WTC11 (cell line): ENCODE data around the gene ZBTB7B. TPM values are rescaled to one million over a fixed set of nuclear protein-coding genes. Genes with fewer than 3 reads are reported as not detected.

Experiments used
- ATAC-seq: fragments of 200-7000 bp; cut with Tn5 transposase; 2 replicates; pipeline ENCODE4 v1.10.0; 2021; ENCODE audit warnings: mild to moderate bottlenecking, moderate library complexity
- CTCF ChIA-PET: fragments of 300-600 bp; sonication (Branson Sonifier 250); formaldehyde crosslinking; loops from one replicate; lab custom pipeline; 2021; ENCODE audit warnings: antibody characterized with exemption; lab: Charles Lee
- POLR2A ChIA-PET: fragments of 350-600 bp; sonication (Branson Sonifier 250); formaldehyde crosslinking; loops from one replicate; lab custom pipeline; 2021; ENCODE audit warnings: antibody characterized with exemption; lab: Charles Lee
- DNase-seq: peaks from one replicate; pipeline ENCODE4 v3.0.0; 2021; ENCODE audit warnings: low spot score
- H3K27ac Mint-ChIP-seq: 2 replicates; pipeline ENCODE4 v1.8.0; 2021; ENCODE audit warnings: mixed read lengths
- H3K27me3 Mint-ChIP-seq: 2 replicates; pipeline ENCODE4 v1.8.0; 2021; ENCODE audit warnings: low read depth, mild to moderate bottlenecking, moderate library complexity, mixed read lengths
- H3K36me3 Mint-ChIP-seq: 2 replicates; pipeline ENCODE4 v1.8.0; 2021; ENCODE audit warnings: mixed read lengths
- H3K4me1 Mint-ChIP-seq: 2 replicates; pipeline ENCODE4 v1.8.0; 2022; ENCODE audit warnings: mixed read lengths
- H3K4me3 Mint-ChIP-seq: 2 replicates; pipeline ENCODE4 v1.8.0; 2021; ENCODE audit warnings: mild to moderate bottlenecking, moderate library complexity, mixed read lengths
- H3K9me3 Mint-ChIP-seq: 2 replicates; pipeline ENCODE4 v1.8.0; 2021; ENCODE audit warnings: mixed read lengths
- AR ChIP-seq: fragments of 250-450 bp; sonication (Bioruptor Pico); IDR thresholded peaks from 2 replicates; pipeline ENCODE4 v1.9.0; 2021; ENCODE audit warnings: mild to moderate bottlenecking
- E2F4 ChIP-seq: sonication (generic); formaldehyde crosslinking; IDR thresholded peaks from 2 replicates; pipeline ENCODE4 v1.8.1; 2022; ENCODE audit warnings: low read depth, mild to moderate bottlenecking, moderate library complexity, missing genetic modification reagents, borderline replicate concordance
- ESRRA ChIP-seq: sonication (generic); formaldehyde crosslinking; IDR thresholded peaks from 2 replicates; pipeline ENCODE4 v1.8.1; 2022; ENCODE audit warnings: mild to moderate bottlenecking, missing genetic modification reagents, borderline replicate concordance
- ETV6 ChIP-seq: sonication (generic); formaldehyde crosslinking; IDR thresholded peaks from 2 replicates; pipeline ENCODE4 v1.8.1; 2022; ENCODE audit warnings: mild to moderate bottlenecking, missing genetic modification reagents
- FOXJ3 ChIP-seq: sonication (generic); formaldehyde crosslinking; IDR thresholded peaks from 2 replicates; pipeline ENCODE4 v1.9.0; 2021; ENCODE audit warnings: missing genetic modification reagents, mild to moderate bottlenecking, borderline replicate concordance
- IRF2 ChIP-seq: sonication (generic); formaldehyde crosslinking; IDR thresholded peaks from 2 replicates; pipeline ENCODE4 v1.8.0; 2022; ENCODE audit warnings: low read depth, missing genetic modification reagents, borderline replicate concordance
- MLX ChIP-seq: sonication (generic); formaldehyde crosslinking; IDR thresholded peaks from 2 replicates; pipeline ENCODE4 v1.8.1; 2023; ENCODE audit warnings: mild to moderate bottlenecking, missing genetic modification reagents, moderate library complexity
- NFATC4 ChIP-seq: fragments of 250-450 bp; sonication (Bioruptor Pico); IDR thresholded peaks from 2 replicates; pipeline ENCODE4 v1.9.0; 2021; ENCODE audit warnings: mild to moderate bottlenecking
- RELA ChIP-seq: sonication (generic); formaldehyde crosslinking; IDR thresholded peaks from 2 replicates; pipeline ENCODE4 v1.8.1; 2022; ENCODE audit warnings: missing genetic modification reagents, mild to moderate bottlenecking, borderline replicate concordance
- SOX15 ChIP-seq: fragments of 250-450 bp; sonication (Bioruptor Pico); IDR thresholded peaks from 2 replicates; pipeline ENCODE4 v1.9.0; 2021; ENCODE audit warnings: mild to moderate bottlenecking
- SP1 ChIP-seq: sonication (generic); formaldehyde crosslinking; conservative IDR thresholded peaks from 2 replicates; pipeline ENCODE4 v1.8.1; 2022; ENCODE audit warnings: missing genetic modification reagents
- ZNF512 ChIP-seq: sonication (generic); formaldehyde crosslinking; IDR thresholded peaks from 2 replicates; pipeline ENCODE4 v1.8.1; 2022; ENCODE audit warnings: missing genetic modification reagents, borderline replicate concordance
- total RNA-seq: library from RNA; stranded (reverse); gene quantifications from 3 replicates; pipeline ENCODE4 v1.2.3, GENCODE V29; 2021
- TF ChIP-seq, protein P1 (sequence below): sonication (generic); formaldehyde crosslinking; IDR thresholded peaks from 2 replicates; pipeline ENCODE4 v1.8.1; 2023; ENCODE audit warnings: mild to moderate bottlenecking, missing genetic modification reagents, borderline replicate concordance
- TF ChIP-seq, protein P2 (sequence below): sonication (generic); formaldehyde crosslinking; IDR thresholded peaks from 2 replicates; pipeline ENCODE4 v1.8.1; 2022; ENCODE audit warnings: low read depth, missing genetic modification reagents, borderline replicate concordance

Gene ZBTB7B
- total RNA-seq, 1 experiment from 2014 or later, result 29.8 TPM

GRCh38 chr1:154958036-154958435, 44.6 kb upstream of the ZBTB7B start (continued):
- TF ChIP-seq, protein P1, sequence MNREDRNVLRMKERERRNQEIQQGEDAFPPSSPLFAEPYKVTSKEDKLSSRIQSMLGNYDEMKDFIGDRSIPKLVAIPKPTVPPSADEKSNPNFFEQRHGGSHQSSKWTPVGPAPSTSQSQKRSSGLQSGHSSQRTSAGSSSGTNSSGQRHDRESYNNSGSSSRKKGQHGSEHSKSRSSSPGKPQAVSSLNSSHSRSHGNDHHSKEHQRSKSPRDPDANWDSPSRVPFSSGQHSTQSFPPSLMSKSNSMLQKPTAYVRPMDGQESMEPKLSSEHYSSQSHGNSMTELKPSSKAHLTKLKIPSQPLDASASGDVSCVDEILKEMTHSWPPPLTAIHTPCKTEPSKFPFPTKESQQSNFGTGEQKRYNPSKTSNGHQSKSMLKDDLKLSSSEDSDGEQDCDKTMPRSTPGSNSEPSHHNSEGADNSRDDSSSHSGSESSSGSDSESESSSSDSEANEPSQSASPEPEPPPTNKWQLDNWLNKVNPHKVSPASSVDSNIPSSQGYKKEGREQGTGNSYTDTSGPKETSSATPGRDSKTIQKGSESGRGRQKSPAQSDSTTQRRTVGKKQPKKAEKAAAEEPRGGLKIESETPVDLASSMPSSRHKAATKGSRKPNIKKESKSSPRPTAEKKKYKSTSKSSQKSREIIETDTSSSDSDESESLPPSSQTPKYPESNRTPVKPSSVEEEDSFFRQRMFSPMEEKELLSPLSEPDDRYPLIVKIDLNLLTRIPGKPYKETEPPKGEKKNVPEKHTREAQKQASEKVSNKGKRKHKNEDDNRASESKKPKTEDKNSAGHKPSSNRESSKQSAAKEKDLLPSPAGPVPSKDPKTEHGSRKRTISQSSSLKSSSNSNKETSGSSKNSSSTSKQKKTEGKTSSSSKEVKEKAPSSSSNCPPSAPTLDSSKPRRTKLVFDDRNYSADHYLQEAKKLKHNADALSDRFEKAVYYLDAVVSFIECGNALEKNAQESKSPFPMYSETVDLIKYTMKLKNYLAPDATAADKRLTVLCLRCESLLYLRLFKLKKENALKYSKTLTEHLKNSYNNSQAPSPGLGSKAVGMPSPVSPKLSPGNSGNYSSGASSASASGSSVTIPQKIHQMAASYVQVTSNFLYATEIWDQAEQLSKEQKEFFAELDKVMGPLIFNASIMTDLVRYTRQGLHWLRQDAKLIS (CRISPR knock-in tag), result no peak
- TF ChIP-seq, protein P2, sequence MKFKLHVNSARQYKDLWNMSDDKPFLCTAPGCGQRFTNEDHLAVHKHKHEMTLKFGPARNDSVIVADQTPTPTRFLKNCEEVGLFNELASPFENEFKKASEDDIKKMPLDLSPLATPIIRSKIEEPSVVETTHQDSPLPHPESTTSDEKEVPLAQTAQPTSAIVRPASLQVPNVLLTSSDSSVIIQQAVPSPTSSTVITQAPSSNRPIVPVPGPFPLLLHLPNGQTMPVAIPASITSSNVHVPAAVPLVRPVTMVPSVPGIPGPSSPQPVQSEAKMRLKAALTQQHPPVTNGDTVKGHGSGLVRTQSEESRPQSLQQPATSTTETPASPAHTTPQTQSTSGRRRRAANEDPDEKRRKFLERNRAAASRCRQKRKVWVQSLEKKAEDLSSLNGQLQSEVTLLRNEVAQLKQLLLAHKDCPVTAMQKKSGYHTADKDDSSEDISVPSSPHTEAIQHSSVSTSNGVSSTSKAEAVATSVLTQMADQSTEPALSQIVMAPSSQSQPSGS (CRISPR knock-in tag), result no peak
- TF ChIP-seq IRF2, result no peak
- TF ChIP-seq SP1, result no peak
- TF ChIP-seq ETV6 (CRISPR knock-in tag), result no peak
- TF ChIP-seq E2F4 (CRISPR knock-in tag), result no peak
- TF ChIP-seq ESRRA (CRISPR knock-in tag), result no peak
- no peak for TF ChIP-seq SOX15 (CRISPR knock-in tag)

DNA sequence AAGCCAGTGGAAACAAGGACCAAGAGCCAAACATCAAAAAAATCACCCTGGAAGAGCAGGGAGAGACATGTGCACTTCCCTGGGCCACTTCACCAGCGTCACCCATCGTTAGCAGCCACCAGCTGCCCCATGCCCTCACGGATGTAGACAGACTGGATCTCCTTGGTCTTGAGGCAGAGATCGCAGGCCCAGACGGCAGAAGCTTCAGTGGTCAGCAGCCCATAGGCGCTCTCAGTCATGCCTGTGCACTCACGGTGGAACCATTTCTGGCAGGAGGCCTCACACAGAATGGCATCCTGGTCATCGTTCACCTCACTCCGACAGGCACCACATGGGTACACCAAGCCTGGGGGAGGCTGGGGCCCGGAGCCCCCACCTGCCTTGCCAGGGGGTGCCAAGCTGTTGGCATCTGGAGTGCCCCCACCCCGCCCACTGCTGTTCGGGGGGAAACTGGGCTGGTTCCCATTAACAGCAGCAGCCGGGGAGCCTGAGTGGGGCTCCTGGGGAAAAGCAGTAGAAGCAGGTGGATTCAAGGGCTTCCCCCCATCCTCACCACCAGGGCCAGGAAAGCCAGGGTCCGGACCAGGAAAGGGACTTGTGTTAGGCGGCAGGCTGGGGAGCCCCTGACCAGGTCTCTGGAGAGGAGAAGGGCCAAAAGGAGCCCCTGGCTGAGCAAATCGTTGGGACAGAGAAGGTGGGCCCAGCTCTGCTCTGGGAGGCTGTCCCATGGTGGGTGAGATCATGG, 43.7 kb upstream of the ZBTB7B start:
- TF ChIP-seq SP1 (no peak), FOXJ3 (CRISPR knock-in tag) (no peak)
- H3K4me1 Mint-ChIP-seq, result peaks cover 59% of the 10 kb centered on the region
- peaks cover 21% of the 10 kb centered on the region for H3K36me3 Mint-ChIP-seq
- no peak for ATAC-seq
- no peak overlapping the region for H3K4me3 Mint-ChIP-seq
- H3K27ac Mint-ChIP-seq, result no peak overlapping the region
- ChIA-PET CTCF (interaction anchor here (1.2 kb wide), 1 partner anchor 59 kb away, joined by 3 read pairs; no protein-coding TSS in a partner anchor), POLR2A (interaction anchor here (0.5 to 4.6 kb wide), 2 partner anchors 13 to 404 kb away, joined by 3 to 66 read pairs; partner anchors contain the start of genes CKS1B and SHC1)
- H3K9me3 Mint-ChIP-seq, result no peaks in the 10 kb centered on the region
- no peak for DNase-seq
- H3K27me3 Mint-ChIP-seq, result no peaks in the 10 kb centered on the region

DNA sequence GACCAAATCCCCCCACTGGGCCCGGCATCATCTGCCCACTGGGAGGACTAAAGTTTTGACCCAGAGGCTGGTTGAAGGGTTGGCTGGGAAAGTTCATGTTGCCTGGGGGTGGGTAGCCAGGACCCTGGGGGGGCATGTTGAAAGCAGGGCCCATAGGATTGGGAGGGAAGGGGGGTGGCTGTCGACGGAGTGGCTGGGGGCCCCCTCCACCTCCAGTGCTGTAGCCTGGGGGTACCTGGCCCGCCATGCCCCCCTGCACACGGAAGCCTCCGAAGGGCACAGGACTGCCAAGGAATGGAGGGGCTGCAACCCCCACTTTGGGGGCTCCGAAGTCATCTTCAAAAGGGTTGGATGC, 43.2 kb upstream of the ZBTB7B start:
- ChIA-PET POLR2A (interaction anchor here (4.6 kb wide), 1 partner anchor 12 kb away, joined by 66 read pairs; the partner anchor contains the start of genes CKS1B and SHC1), CTCF (interaction anchor here (1.2 to 4.1 kb wide), 2 partner anchors 40 to 58 kb away, joined by 3 to 25 read pairs; no protein-coding TSS in a partner anchor)
- Mint-ChIP-seq H3K4me1 (peaks cover 55% of the 10 kb centered on the region), H3K9me3 (no peaks in the 10 kb centered on the region), H3K27ac (no peak overlapping the region), H3K27me3 (no peaks in the 10 kb centered on the region), H3K36me3 (peaks cover 24% of the 10 kb centered on the region), H3K4me3 (peak overlapping the region; percentile 37)
- no peak for DNase-seq
- ATAC-seq, result no peak
- TF ChIP-seq ETV6 (CRISPR knock-in tag) (no peak), NFATC4 (CRISPR knock-in tag) (no peak), ZNF512 (no peak), RELA (no peak), AR (CRISPR knock-in tag) (no peak), MLX (CRISPR knock-in tag) (no peak)
- TF ChIP-seq, protein P1 (CRISPR knock-in tag), result no peak
